Suprapubic skin (tissue), 4 donors: ENCODE data around the gene KCNN4.

Experiments used
- EP300 ChIP-seq: sonication (generic); formaldehyde crosslinking; IDR thresholded peaks from one replicate; pipeline ENCODE4 v1.6.1; 2017; ENCODE audit warnings: antibody characterized with exemption
- POLR2A ChIP-seq, 2 donors: fragments of 450-650 bp; IDR thresholded peaks; one replicate each; pipeline ENCODE4 v1.6.1; 2017; ENCODE audit warnings: antibody characterized with exemption in 2 of 2, mild to moderate bottlenecking in 2 of 2, moderate library complexity in 2 of 2
- POLR2AphosphoS5 ChIP-seq, 3 donors: sonication (generic); formaldehyde crosslinking; IDR thresholded peaks; one replicate each; pipeline ENCODE4 v1.6.1; 2017; ENCODE audit warnings: antibody characterized with exemption in 3 of 3
- TF ChIP-seq, protein P1 (sequence below), 2 donors: fragments of 200-600 bp in 1 of 2; fragments of 450-650 bp in 1 of 2; sonication (generic) in 1 of 2; IDR thresholded peaks; one replicate each; pipeline ENCODE4 v1.5.1; 2016 to 2019; ENCODE audit warnings: antibody characterized with exemption in 2 of 2, mild to moderate bottlenecking in 1 of 2, moderate library complexity in 1 of 2

DNA sequence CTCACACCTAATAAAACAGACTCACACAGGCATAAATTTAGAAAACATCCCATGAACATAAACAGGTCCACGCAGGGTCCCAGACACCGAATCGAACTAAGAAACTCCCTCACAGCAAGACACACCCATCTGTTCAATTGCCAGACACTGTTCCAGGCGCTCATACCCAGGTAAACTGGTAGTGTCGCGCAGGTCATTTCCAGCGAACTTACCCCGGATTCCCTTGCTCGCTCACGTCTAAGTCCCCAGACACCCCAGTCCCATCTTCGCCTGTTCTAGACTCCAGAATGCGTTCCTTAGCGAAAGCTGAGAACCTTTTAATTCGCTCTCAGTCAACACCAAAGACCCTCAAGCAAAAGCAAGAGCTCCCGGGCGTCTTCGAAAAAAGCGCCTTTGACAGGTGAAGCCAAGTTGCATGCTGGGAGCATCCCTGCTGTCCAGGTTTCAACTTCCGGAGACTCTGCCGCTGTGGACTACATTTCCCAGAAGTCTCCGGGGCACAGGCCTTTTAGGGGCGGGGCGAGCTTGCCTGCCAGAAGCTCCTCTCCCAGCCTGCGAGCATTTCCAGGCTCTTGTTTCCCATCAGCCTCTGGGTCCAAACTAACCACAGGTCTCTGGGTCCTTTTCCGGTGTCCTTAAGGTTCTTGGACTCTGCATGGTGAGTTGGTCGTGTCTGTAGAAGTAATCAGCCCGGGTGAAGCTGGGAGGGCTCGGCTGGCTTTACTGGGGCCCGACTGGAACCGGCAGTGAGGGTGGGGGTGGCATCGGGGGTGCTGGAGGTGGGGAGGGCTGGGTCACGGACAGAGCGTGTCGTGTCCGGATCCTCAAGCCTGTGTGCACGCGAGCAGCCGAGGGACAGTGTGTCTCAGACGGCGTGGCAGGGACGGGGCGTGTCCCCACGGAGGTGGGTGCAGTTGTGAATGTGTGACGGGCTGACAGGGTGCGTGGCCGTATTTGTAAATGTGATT, 46.3 kb upstream of the KCNN4 start, which contains the start of gene ZNF283:
- TF ChIP-seq, protein P1, sequence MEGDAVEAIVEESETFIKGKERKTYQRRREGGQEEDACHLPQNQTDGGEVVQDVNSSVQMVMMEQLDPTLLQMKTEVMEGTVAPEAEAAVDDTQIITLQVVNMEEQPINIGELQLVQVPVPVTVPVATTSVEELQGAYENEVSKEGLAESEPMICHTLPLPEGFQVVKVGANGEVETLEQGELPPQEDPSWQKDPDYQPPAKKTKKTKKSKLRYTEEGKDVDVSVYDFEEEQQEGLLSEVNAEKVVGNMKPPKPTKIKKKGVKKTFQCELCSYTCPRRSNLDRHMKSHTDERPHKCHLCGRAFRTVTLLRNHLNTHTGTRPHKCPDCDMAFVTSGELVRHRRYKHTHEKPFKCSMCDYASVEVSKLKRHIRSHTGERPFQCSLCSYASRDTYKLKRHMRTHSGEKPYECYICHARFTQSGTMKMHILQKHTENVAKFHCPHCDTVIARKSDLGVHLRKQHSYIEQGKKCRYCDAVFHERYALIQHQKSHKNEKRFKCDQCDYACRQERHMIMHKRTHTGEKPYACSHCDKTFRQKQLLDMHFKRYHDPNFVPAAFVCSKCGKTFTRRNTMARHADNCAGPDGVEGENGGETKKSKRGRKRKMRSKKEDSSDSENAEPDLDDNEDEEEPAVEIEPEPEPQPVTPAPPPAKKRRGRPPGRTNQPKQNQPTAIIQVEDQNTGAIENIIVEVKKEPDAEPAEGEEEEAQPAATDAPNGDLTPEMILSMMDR (IDR thresholded peaks at IDR 0.05) = no peak
- TF ChIP-seq POLR2A (IDR thresholded peaks at IDR 0.05) (no peak), POLR2AphosphoS5 (IDR thresholded peaks at IDR 0.05) (no peak), EP300 (no peak)
